PC-9 (cell line): ENCODE measurements around the gene EP400.

Source experiments
- EZH2 ChIP-seq: fragments of 200-600 bp; sonication (generic); IDR thresholded peaks from 2 replicates; pipeline ENCODE4 v1.8.0; 2017; ENCODE audit warnings: antibody characterized with exemption, low read depth
- TF ChIP-seq, protein P1 (sequence below): fragments of 200-600 bp; sonication (generic); conservative IDR thresholded peaks from 2 replicates; pipeline ENCODE4 v1.6.1; 2017; ENCODE audit warnings: mixed run types, antibody characterized with exemption, mild to moderate bottlenecking, moderate library complexity

DNA sequence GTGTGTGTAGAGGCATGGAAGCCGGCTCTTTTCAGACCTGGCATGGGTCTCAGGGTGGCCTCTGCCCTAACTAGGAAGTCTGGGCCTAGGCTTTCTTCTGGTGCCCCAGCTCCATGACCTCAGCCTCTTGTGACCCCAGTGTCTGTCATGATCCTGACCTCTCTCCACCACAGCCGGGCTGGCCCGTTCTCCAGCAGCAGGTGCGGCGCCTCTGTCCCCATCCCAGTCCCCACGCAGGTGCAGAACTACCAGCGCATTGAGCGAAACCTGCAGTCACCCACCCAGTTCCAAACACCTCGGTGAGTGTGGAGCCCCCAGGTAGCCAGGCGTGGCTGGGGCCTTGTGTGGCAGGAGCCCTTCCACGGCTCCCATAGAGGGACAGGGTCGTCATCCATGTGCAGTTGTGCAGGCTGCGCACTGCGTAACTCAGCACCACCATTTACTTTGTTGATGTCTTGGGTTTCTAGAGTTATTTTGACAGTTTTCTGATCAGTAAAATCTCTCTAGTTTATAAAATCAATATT, 35.5 kb upstream of the EP400 start:
- no peak for TF ChIP-seq EZH2
- TF ChIP-seq, protein P1, sequence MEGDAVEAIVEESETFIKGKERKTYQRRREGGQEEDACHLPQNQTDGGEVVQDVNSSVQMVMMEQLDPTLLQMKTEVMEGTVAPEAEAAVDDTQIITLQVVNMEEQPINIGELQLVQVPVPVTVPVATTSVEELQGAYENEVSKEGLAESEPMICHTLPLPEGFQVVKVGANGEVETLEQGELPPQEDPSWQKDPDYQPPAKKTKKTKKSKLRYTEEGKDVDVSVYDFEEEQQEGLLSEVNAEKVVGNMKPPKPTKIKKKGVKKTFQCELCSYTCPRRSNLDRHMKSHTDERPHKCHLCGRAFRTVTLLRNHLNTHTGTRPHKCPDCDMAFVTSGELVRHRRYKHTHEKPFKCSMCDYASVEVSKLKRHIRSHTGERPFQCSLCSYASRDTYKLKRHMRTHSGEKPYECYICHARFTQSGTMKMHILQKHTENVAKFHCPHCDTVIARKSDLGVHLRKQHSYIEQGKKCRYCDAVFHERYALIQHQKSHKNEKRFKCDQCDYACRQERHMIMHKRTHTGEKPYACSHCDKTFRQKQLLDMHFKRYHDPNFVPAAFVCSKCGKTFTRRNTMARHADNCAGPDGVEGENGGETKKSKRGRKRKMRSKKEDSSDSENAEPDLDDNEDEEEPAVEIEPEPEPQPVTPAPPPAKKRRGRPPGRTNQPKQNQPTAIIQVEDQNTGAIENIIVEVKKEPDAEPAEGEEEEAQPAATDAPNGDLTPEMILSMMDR: no peak
